GM06990 (cell line): Measurements from ENCODE around the gene KRCC1.
"Not testable (repeated sequence)": the region's sequence is repeated elsewhere in the genome, so short reads cannot be mapped to it uniquely, and the experiment has no call there.

Source experiments
- DNase-seq: peaks from one replicate; pipeline ENCODE4 v3.0.0-alpha.2; 2011; ENCODE audit not compliant: insufficient read length; ENCODE audit errors: extremely low read depth
- H3K27me3 ChIP-seq: replicated peaks from 2 replicates; pipeline ENCODE4 v1.6.0; 2011; ENCODE audit warnings: low read length; ENCODE audit not compliant: control insufficient read depth, insufficient read depth
- H3K36me3 ChIP-seq: 2 replicates; pipeline ENCODE4 v1.5.1; 2011; ENCODE audit warnings: low read length; ENCODE audit not compliant: control insufficient read depth, insufficient read depth
- H3K4me3 ChIP-seq: replicated peaks from 2 replicates; pipeline ENCODE4 v1.5.1; 2011; ENCODE audit warnings: low read depth, mild to moderate bottlenecking, control low read depth, low read length

The KRCC1 gene

GRCh38 chr2:87985902-87986301, 69.7 kb downstream of the KRCC1 start:
- not testable (repeated sequence) for H3K36me3 ChIP-seq, H3K27me3 ChIP-seq, DNase-seq, H3K4me3 ChIP-seq

- not testable (repeated sequence) for H3K36me3 ChIP-seq, H3K4me3 ChIP-seq, DNase-seq, H3K27me3 ChIP-seq
Measured at GRCh38 chr2:87981182-87981581, 74.4 kb downstream of the KRCC1 start.
